ENCODE data around the gene SDR39U1.

DNA sequence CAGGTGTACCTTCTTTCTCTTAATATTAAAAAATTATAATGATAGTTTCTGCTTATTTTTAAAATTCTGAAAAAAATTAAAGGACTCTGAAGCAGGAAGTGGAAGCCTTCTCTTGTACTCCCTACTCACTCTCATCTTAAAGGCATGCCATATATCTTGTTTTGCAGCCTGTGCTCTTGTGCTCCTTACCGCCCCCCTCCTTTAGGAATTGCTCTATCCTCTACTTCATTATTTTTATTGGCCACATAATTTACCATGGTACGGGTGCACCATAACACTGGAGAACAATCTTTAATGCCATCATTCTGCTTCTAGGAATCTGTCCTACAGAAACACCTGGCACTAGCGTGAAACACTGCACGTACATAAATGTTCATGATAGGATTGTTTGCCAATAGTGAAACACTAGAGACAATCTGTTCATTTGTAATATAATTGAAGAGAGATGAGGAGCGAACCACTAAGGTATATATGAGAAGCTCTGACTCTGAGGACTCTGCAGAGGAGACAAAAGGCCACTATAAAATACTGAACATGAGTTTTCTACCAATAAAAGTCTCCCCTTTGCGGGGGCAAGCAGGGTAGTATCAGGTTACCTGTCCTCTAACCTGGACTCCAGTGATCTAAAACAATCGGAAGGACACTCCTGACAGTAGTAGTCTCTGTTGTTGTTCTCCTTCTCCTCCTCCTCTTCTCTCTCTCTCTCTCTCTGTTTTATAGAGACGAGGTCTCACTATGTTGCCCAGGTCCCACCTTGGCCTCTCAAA is 50.1 kb downstream of the SDR39U1 start:
- TF ChIP-seq, protein P1, sequence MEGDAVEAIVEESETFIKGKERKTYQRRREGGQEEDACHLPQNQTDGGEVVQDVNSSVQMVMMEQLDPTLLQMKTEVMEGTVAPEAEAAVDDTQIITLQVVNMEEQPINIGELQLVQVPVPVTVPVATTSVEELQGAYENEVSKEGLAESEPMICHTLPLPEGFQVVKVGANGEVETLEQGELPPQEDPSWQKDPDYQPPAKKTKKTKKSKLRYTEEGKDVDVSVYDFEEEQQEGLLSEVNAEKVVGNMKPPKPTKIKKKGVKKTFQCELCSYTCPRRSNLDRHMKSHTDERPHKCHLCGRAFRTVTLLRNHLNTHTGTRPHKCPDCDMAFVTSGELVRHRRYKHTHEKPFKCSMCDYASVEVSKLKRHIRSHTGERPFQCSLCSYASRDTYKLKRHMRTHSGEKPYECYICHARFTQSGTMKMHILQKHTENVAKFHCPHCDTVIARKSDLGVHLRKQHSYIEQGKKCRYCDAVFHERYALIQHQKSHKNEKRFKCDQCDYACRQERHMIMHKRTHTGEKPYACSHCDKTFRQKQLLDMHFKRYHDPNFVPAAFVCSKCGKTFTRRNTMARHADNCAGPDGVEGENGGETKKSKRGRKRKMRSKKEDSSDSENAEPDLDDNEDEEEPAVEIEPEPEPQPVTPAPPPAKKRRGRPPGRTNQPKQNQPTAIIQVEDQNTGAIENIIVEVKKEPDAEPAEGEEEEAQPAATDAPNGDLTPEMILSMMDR (IDR thresholded peaks at IDR 0.05; ENCODE audit: low read depth, low read length): no peak
- no peak for TF ChIP-seq EZH2phosphoT487 (IDR thresholded peaks at IDR 0.05; ENCODE audit: low read depth)
